ENCODE measurements around the gene CLIP2.
"Not testable (repeated sequence)": the region's sequence is repeated elsewhere in the genome, so short reads cannot be mapped to it uniquely, and the experiment has no call there.

CLIP2 gene

GRCh38 chr7:74438327-74438726 is 149.1 kb downstream of the CLIP2 start:
- TF ChIP-seq CTCF (IDR thresholded peaks at IDR 0.05; ENCODE audit: control extremely low read depth, extremely low read depth, low read depth, missing control alignments) = no peak
- CTCF ChIA-PET = interaction anchor here (1.2 to 2.6 kb wide), 3 partner anchors 12 to 20 kb away, joined by 4 to 22 read pairs (median 4); no protein-coding TSS in a partner anchor

GRCh38 chr7:74439541-74439940 is 150.3 kb downstream of the CLIP2 start:
- TF ChIP-seq CTCF (IDR thresholded peaks at IDR 0.05; ENCODE audit: control extremely low read depth, extremely low read depth, low read depth, missing control alignments) = no peak
- no peak for DNase-seq (ENCODE audit: extremely low spot score)
- CTCF ChIA-PET = interaction anchor here (0.9 to 2.6 kb wide), 7 partner anchors 11 to 127 kb away, joined by 3 to 22 read pairs (median 4); no protein-coding TSS in a partner anchor
- POLR2A ChIA-PET = no interaction called here

More at GRCh38 chr7:74438327-74438726, 149.1 kb downstream of the CLIP2 start:
- no peak for DNase-seq (ENCODE audit: extremely low spot score)
- POLR2A ChIA-PET = no interaction called here

GRCh38 chr7:74440143-74440542 is 150.9 kb downstream of the CLIP2 start:
- CTCF ChIA-PET = interaction anchor here (1.2 to 2.6 kb wide), 5 partner anchors 10 to 126 kb away, joined by 3 to 22 read pairs (median 4); no protein-coding TSS in a partner anchor
- POLR2A ChIA-PET; DNase-seq (ENCODE audit: extremely low spot score): not testable (repeated sequence)

GRCh38 chr7:74441801-74442200 is 152.6 kb downstream of the CLIP2 start:
- CTCF ChIA-PET = interaction anchor here (0.8 to 1.7 kb wide), 2 partner anchors 8 to 41 kb away, joined by 3 to 9 read pairs; no protein-coding TSS in a partner anchor
- TF ChIP-seq CTCF (IDR thresholded peaks at IDR 0.05; ENCODE audit: control extremely low read depth, extremely low read depth, low read depth, missing control alignments) = no peak
- DNase-seq (ENCODE audit: extremely low spot score) = no peak
- POLR2A ChIA-PET = no interaction called here

- no peak for TF ChIP-seq CTCF (IDR thresholded peaks at IDR 0.05; ENCODE audit: control extremely low read depth, extremely low read depth, low read depth, missing control alignments)
- ChIA-PET CTCF (no interaction called here), POLR2A (no interaction called here)
- no peak for DNase-seq (ENCODE audit: extremely low spot score)
These were observed 154.5 kb downstream of the CLIP2 start for GRCh38 chr7:74443543-74444247.

- TF ChIP-seq CTCF (IDR thresholded peaks at IDR 0.05; ENCODE audit: control extremely low read depth, extremely low read depth, low read depth, missing control alignments) = no peak
- POLR2A ChIA-PET = no interaction called here
- CTCF ChIA-PET = interaction anchor here (0.7 to 3.5 kb wide), 15 partner anchors 8 to 596 kb away, joined by 3 to 31 read pairs (median 6); no protein-coding TSS in a partner anchor
- no peak for DNase-seq (ENCODE audit: extremely low spot score)
These were observed 159.9 kb downstream of the CLIP2 start for GRCh38 chr7:74449144-74449543.

GRCh38 chr7:74449809-74450397 is 160.7 kb downstream of the CLIP2 start:
- CTCF ChIA-PET = interaction anchor here (0.7 to 3.5 kb wide), 19 partner anchors 8 to 595 kb away, joined by 3 to 31 read pairs (median 5); no protein-coding TSS in a partner anchor
- POLR2A ChIA-PET = no interaction called here
- DNase-seq (ENCODE audit: extremely low spot score) = peak; percentile 84
- peak; percentile 67 for TF ChIP-seq CTCF (IDR thresholded peaks at IDR 0.05; ENCODE audit: control extremely low read depth, extremely low read depth, low read depth, missing control alignments)

Data from GM10248 (cell line).